HepG2 (cell line): Measurements from ENCODE around the gene HNRNPUL2. TPM values are rescaled to one million over a fixed set of nuclear protein-coding genes. Genes with fewer than 3 reads are reported as not detected.

Source experiments
- AGO2 ChIP-seq: fragments of 200-400 bp; formaldehyde crosslinking; optimal IDR thresholded peaks from 2 replicates; pipeline ENCODE3; 2017; ENCODE audit warnings: mild to moderate bottlenecking, low read depth, low read length, moderate library complexity
- ATF7-NPFF ChIP-seq: sonication (generic); formaldehyde crosslinking; IDR thresholded peaks from 2 replicates; pipeline ENCODE4 v1.8.1; 2023; ENCODE audit warnings: mild to moderate bottlenecking, low read depth, missing genetic modification reagents, moderate library complexity
- DPF2 ChIP-seq: sonication (generic); formaldehyde crosslinking; IDR thresholded peaks from 2 replicates; pipeline ENCODE4 v1.4.0; 2020; ENCODE audit warnings: mild to moderate bottlenecking, low read depth, missing genetic modification reagents, borderline replicate concordance
- PAWR ChIP-seq: sonication (generic); formaldehyde crosslinking; IDR thresholded peaks from 2 replicates; pipeline ENCODE4 v1.4.0; 2020; ENCODE audit warnings: missing genetic modification reagents, mild to moderate bottlenecking, borderline replicate concordance
- RBFOX2 ChIP-seq: fragments of 200-400 bp; formaldehyde crosslinking; IDR thresholded peaks from 2 replicates; pipeline ENCODE4 v1.6.1; 2017; ENCODE audit warnings: low read depth, mild to moderate bottlenecking, low read length
- SATB2 ChIP-seq: sonication (generic); formaldehyde crosslinking; IDR thresholded peaks from 2 replicates; pipeline ENCODE4 v1.5.0; 2020; ENCODE audit warnings: missing genetic modification reagents
- YY1 ChIP-seq: IDR thresholded peaks from 2 replicates; pipeline ENCODE4 v1.6.1; 2011; ENCODE audit warnings: low read length, low read depth, moderate library complexity, mild to moderate bottlenecking; ENCODE audit not compliant: insufficient read depth, insufficient replicate concordance
- ZFP36L1 ChIP-seq: sonication (generic); formaldehyde crosslinking; IDR thresholded peaks from 2 replicates; pipeline ENCODE4 v1.8.0; 2022; ENCODE audit warnings: mild to moderate bottlenecking, missing genetic modification reagents, moderate library complexity
- ZNF501 ChIP-seq: sonication (generic); formaldehyde crosslinking; IDR thresholded peaks from 2 replicates; pipeline ENCODE4 v1.5.1; 2020; ENCODE audit warnings: mild to moderate bottlenecking, moderate library complexity, missing genetic modification reagents
- ZNF550 ChIP-seq: sonication (generic); formaldehyde crosslinking; IDR thresholded peaks from 2 replicates; pipeline ENCODE4 v1.4.0; 2020; ENCODE audit warnings: mild to moderate bottlenecking, missing genetic modification reagents, borderline replicate concordance
- ZNF672 ChIP-seq: sonication (generic); formaldehyde crosslinking; IDR thresholded peaks from 2 replicates; pipeline ENCODE4 v1.8.1; 2022; ENCODE audit warnings: missing genetic modification reagents
- polyA plus RNA-seq, 8 experiments: library from polyadenylated mRNA; depleted of rRNA in 3 of 8; stranded (reverse) in 7 of 8; unstranded in 1 of 8; fragments of >200 nt; fragmentation: Illumina TruSeq in 4 of 8; extraction: Trizol in 4 of 8; gene quantifications; 2 replicates each; pipeline versions ENCODE4 v1.2.1 to v1.2.3, GENCODE V29; 2011 to 2016; ENCODE audit warnings: low read depth in 4 of 8, missing spikeins in 1 of 8, mixed read lengths in 1 of 8; ENCODE audit not compliant: insufficient read depth in 1 of 8
- total RNA-seq, 5 experiments: library from RNA; depleted of rRNA; stranded (reverse); fragments of >200 nt; fragmentation: Illumina TruSeq; extraction: Trizol; gene quantifications; 2 replicates each; pipeline ENCODE4 v1.2.3, GENCODE V29; 2016; ENCODE audit warnings: low read depth in 1 of 5
- TF ChIP-seq, protein P1 (sequence below), 2 experiments: sonication (generic) in 1 of 2; formaldehyde crosslinking in 1 of 2; IDR thresholded peaks; 2 replicates each; pipeline versions ENCODE4 v1.4.0 to v1.6.1; 2016 to 2020; ENCODE audit warnings: borderline replicate concordance in 1 of 2, low read depth in 1 of 2, mild to moderate bottlenecking in 1 of 2, missing genetic modification reagents in 1 of 2
- TF ChIP-seq, protein P2 (sequence below): sonication (generic); formaldehyde crosslinking; IDR thresholded peaks from 2 replicates; pipeline ENCODE4 v1.5.1; 2020; ENCODE audit warnings: mild to moderate bottlenecking, missing genetic modification reagents, moderate library complexity
- TF ChIP-seq, protein P3 (sequence below): sonication (generic); formaldehyde crosslinking; IDR thresholded peaks from 2 replicates; pipeline ENCODE4 v1.4.0; 2020; ENCODE audit warnings: missing genetic modification reagents, borderline replicate concordance
- TF ChIP-seq, protein P4 (sequence below): sonication (generic); formaldehyde crosslinking; IDR thresholded peaks from 2 replicates; pipeline ENCODE4 v1.5.0; 2020; ENCODE audit warnings: missing genetic modification reagents

Gene HNRNPUL2
- total and polyA plus RNA-seq, 2 of the 13 experiments (the other 11 are each of a cell fraction or from before 2014, with no cell fraction given) = 8.4 to 9.6 TPM

DNA sequence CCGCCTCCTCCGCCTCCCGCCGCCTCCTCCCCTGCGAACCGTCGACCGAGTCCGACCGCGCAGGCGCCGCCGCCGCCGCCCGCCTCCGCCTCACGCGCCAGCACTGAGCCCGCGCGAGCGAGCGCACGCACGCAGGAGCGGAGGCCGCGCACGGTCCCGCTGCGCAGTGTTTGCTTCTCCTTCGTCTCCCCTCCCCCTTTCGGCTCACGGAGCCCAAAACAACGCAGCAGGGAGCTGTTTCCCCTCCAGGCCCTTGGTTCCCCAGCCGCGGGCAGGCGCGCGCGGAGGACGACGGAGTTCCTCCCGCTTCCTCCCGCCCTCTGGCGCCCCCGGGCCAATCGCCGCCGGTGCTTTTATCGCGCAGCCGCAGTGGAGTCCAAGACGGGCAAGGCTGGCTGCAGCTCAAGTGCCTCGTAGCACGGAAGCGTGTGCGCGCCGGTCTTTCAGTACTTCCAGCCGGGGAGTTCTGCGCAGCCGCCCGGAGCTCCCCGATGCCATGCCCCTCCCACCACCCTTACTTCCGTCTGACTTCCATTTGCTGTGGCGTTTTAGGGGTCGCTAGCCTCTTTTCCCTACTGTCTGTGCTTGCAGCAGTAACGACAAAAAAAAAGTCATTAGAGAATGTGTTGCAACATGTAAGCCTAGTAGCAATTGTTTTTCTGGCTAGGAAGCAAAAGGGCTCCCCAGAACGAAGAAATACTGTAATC is at the start of gene HNRNPUL2 (continued):
- TF ChIP-seq, protein P1, sequence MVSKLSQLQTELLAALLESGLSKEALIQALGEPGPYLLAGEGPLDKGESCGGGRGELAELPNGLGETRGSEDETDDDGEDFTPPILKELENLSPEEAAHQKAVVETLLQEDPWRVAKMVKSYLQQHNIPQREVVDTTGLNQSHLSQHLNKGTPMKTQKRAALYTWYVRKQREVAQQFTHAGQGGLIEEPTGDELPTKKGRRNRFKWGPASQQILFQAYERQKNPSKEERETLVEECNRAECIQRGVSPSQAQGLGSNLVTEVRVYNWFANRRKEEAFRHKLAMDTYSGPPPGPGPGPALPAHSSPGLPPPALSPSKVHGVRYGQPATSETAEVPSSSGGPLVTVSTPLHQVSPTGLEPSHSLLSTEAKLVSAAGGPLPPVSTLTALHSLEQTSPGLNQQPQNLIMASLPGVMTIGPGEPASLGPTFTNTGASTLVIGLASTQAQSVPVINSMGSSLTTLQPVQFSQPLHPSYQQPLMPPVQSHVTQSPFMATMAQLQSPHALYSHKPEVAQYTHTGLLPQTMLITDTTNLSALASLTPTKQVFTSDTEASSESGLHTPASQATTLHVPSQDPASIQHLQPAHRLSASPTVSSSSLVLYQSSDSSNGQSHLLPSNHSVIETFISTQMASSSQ (IDR thresholded peaks at IDR 0.05; ENCODE audit: low read depth) = no peak
- TF ChIP-seq, protein P1 (CRISPR knock-in tag; IDR thresholded peaks at IDR 0.05; ENCODE audit: borderline replicate concordance) = peak; percentile 64
- no peak; the same call in 1 of the 2 replicates for TF ChIP-seq PAWR (CRISPR knock-in tag)
- peak; percentile 95; the same call in 1 of the 2 replicates for TF ChIP-seq ATF7-NPFF (CRISPR knock-in tag)
- TF ChIP-seq DPF2 = no peak
- peak; percentile 13 for TF ChIP-seq YY1
- TF ChIP-seq, protein P2, sequence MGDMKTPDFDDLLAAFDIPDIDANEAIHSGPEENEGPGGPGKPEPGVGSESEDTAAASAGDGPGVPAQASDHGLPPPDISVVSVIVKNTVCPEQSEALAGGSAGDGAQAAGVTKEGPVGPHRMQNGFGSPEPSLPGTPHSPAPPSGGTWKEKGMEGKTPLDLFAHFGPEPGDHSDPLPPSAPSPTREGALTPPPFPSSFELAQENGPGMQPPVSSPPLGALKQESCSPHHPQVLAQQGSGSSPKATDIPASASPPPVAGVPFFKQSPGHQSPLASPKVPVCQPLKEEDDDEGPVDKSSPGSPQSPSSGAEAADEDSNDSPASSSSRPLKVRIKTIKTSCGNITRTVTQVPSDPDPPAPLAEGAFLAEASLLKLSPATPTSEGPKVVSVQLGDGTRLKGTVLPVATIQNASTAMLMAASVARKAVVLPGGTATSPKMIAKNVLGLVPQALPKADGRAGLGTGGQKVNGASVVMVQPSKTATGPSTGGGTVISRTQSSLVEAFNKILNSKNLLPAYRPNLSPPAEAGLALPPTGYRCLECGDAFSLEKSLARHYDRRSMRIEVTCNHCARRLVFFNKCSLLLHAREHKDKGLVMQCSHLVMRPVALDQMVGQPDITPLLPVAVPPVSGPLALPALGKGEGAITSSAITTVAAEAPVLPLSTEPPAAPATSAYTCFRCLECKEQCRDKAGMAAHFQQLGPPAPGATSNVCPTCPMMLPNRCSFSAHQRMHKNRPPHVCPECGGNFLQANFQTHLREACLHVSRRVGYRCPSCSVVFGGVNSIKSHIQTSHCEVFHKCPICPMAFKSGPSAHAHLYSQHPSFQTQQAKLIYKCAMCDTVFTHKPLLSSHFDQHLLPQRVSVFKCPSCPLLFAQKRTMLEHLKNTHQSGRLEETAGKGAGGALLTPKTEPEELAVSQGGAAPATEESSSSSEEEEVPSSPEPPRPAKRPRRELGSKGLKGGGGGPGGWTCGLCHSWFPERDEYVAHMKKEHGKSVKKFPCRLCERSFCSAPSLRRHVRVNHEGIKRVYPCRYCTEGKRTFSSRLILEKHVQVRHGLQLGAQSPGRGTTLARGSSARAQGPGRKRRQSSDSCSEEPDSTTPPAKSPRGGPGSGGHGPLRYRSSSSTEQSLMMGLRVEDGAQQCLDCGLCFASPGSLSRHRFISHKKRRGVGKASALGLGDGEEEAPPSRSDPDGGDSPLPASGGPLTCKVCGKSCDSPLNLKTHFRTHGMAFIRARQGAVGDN (CRISPR knock-in tag) = peak; percentile 96
- peak; percentile 82 for TF ChIP-seq ZNF501
- TF ChIP-seq SATB2 (CRISPR knock-in tag) = peak; percentile 71; the same call in 1 of the 2 replicates
- TF ChIP-seq RBFOX2 = peak; percentile 98
- TF ChIP-seq AGO2 = peak; percentile 81
- TF ChIP-seq, protein P3, sequence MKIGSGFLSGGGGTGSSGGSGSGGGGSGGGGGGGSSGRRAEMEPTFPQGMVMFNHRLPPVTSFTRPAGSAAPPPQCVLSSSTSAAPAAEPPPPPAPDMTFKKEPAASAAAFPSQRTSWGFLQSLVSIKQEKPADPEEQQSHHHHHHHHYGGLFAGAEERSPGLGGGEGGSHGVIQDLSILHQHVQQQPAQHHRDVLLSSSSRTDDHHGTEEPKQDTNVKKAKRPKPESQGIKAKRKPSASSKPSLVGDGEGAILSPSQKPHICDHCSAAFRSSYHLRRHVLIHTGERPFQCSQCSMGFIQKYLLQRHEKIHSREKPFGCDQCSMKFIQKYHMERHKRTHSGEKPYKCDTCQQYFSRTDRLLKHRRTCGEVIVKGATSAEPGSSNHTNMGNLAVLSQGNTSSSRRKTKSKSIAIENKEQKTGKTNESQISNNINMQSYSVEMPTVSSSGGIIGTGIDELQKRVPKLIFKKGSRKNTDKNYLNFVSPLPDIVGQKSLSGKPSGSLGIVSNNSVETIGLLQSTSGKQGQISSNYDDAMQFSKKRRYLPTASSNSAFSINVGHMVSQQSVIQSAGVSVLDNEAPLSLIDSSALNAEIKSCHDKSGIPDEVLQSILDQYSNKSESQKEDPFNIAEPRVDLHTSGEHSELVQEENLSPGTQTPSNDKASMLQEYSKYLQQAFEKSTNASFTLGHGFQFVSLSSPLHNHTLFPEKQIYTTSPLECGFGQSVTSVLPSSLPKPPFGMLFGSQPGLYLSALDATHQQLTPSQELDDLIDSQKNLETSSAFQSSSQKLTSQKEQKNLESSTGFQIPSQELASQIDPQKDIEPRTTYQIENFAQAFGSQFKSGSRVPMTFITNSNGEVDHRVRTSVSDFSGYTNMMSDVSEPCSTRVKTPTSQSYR (CRISPR knock-in tag) = peak; percentile 76
- no peak for TF ChIP-seq ZNF672
- TF ChIP-seq, protein P4, sequence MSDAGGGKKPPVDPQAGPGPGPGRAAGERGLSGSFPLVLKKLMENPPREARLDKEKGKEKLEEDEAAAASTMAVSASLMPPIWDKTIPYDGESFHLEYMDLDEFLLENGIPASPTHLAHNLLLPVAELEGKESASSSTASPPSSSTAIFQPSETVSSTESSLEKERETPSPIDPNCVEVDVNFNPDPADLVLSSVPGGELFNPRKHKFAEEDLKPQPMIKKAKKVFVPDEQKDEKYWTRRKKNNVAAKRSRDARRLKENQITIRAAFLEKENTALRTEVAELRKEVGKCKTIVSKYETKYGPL (CRISPR knock-in tag) = peak; percentile 72; the same call in 1 of the 2 replicates
- peak; percentile 96 for TF ChIP-seq ZFP36L1 (CRISPR knock-in tag)
- peak; percentile 26; the same call in 1 of the 2 replicates for TF ChIP-seq ZNF550 (CRISPR knock-in tag)
